Measurements from ENCODE around the gene HRH3.

DNA sequence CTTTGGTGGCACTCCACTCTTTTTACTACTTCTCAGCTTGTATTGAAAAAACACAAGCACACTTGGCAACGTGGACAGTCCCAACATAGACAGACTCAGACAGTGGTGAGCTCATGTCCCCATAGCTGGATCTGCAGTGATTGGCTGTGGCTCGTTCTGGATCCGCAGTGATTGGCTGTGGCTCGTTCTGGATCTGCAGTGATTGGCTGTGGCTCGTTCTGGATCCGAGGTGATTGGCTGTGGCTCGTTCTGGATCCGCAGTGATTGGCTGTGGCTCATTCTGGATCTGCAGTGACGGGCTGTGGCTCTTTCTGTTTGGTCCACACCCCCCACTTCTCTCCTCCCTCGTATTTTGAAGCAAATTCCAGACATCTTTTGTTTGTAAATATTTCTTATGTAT is 46.3 kb upstream of the HRH3 start:
- TF ChIP-seq, protein P1, sequence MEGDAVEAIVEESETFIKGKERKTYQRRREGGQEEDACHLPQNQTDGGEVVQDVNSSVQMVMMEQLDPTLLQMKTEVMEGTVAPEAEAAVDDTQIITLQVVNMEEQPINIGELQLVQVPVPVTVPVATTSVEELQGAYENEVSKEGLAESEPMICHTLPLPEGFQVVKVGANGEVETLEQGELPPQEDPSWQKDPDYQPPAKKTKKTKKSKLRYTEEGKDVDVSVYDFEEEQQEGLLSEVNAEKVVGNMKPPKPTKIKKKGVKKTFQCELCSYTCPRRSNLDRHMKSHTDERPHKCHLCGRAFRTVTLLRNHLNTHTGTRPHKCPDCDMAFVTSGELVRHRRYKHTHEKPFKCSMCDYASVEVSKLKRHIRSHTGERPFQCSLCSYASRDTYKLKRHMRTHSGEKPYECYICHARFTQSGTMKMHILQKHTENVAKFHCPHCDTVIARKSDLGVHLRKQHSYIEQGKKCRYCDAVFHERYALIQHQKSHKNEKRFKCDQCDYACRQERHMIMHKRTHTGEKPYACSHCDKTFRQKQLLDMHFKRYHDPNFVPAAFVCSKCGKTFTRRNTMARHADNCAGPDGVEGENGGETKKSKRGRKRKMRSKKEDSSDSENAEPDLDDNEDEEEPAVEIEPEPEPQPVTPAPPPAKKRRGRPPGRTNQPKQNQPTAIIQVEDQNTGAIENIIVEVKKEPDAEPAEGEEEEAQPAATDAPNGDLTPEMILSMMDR (IDR thresholded peaks at IDR 0.05) = no peak
- no peak for TF ChIP-seq POLR2A (IDR thresholded peaks at IDR 0.05)
